Endodermal cell (in vitro differentiated cells): ENCODE data around the gene TRIM9. TPM values are rescaled to one million over a fixed set of nuclear protein-coding genes. Genes with fewer than 3 reads are reported as not detected.

ENCODE experiments used
- DNase-seq: peaks from one replicate; pipeline ENCODE4 v3.0.0-alpha.2; 2017
- H3K27ac ChIP-seq: 2 replicates; pipeline ENCODE4 v1.5.1; 2013; ENCODE audit warnings: mild to moderate bottlenecking, low read depth, low read length, moderate library complexity
- H3K27me3 ChIP-seq: 2 replicates; pipeline ENCODE4 v1.6.1; 2013; ENCODE audit warnings: mild to moderate bottlenecking, low read length, moderate library complexity; ENCODE audit not compliant: insufficient read depth, control insufficient read depth, poor library complexity, severe bottlenecking
- H3K36me3 ChIP-seq: 2 replicates; pipeline ENCODE4 v1.7.0; 2013; ENCODE audit warnings: mild to moderate bottlenecking, low read length, moderate library complexity; ENCODE audit not compliant: control insufficient read depth, insufficient read depth
- H3K4me1 ChIP-seq: one replicate; pipeline ENCODE4 v1.7.0; 2013; ENCODE audit warnings: low read length; ENCODE audit not compliant: control insufficient read depth, insufficient read depth
- H3K4me3 ChIP-seq: 2 replicates; pipeline ENCODE4 v1.5.1; 2013; ENCODE audit warnings: mild to moderate bottlenecking, low read length, moderate library complexity
- H3K9ac ChIP-seq: 2 replicates; pipeline ENCODE4 v1.6.1; 2013; ENCODE audit warnings: mild to moderate bottlenecking, low read length, moderate library complexity; ENCODE audit not compliant: poor library complexity, severe bottlenecking; ENCODE audit errors: extremely low read depth
- H3K9me3 ChIP-seq: 2 replicates; pipeline ENCODE4 v1.6.1; 2013; ENCODE audit warnings: mild to moderate bottlenecking, low read length, moderate library complexity; ENCODE audit not compliant: control insufficient read depth
- H3K27ac Mint-ChIP-seq: 2 replicates; pipeline ENCODE4 v1.8.0; 2020; ENCODE audit warnings: mixed read lengths
- H3K27me3 Mint-ChIP-seq: 2 replicates; pipeline ENCODE4 v1.8.0; 2021; ENCODE audit warnings: mild to moderate bottlenecking, mixed read lengths; ENCODE audit not compliant: insufficient read depth
- H3K36me3 Mint-ChIP-seq: 2 replicates; pipeline ENCODE4 v1.8.0; 2020; ENCODE audit warnings: low read depth, mixed read lengths
- H3K4me1 Mint-ChIP-seq: 2 replicates; pipeline ENCODE4 v1.8.0; 2020; ENCODE audit warnings: mixed read lengths
- H3K4me3 Mint-ChIP-seq: 2 replicates; pipeline ENCODE4 v1.8.0; 2020; ENCODE audit warnings: mild to moderate bottlenecking, moderate library complexity, mixed read lengths
- H3K9me3 Mint-ChIP-seq: 2 replicates; pipeline ENCODE4 v1.8.0; 2020; ENCODE audit warnings: mild to moderate bottlenecking, mixed read lengths
- WGBS, 2 experiments: methylation state at CpG; one replicate each; pipeline versions ENCODE4 v1.1.5 to v1.1.7; 2013; ENCODE audit warnings: missing lambda C conversion rate in 2 of 2, mixed read lengths in 1 of 2; ENCODE audit not compliant: insufficient coverage in 1 of 2, insufficient read length in 1 of 2; 5-methylcytosine and 5-hydroxymethylcytosine counted together
- total RNA-seq, 2 donors: library from RNA; stranded (reverse); fragmentation: NEBNext Ultra II Directional in 1 of 2; extraction: Animal tissue kit (Norgen Biotek cat#: 25700) in 1 of 2; gene quantifications; 2 replicates in 1 of 2; 3 replicates in 1 of 2; pipeline ENCODE4 v1.2.1, GENCODE V29; 2021
- TF ChIP-seq, protein P1 (sequence below): fragments of 200-600 bp; sonication (generic); conservative IDR thresholded peaks from 2 replicates; pipeline ENCODE4 v1.5.0; 2021; ENCODE audit warnings: antibody characterized with exemption, mild to moderate bottlenecking

TRIM9 gene
- total RNA-seq, 2 donors from 2014 or later: 0.81 to 0.82 TPM

GRCh38 chr14:51081209-51081608 lies 13.7 kb downstream of the TRIM9 start:
- no peak overlapping the region for H3K9ac ChIP-seq
- H3K4me3 ChIP-seq: no peak overlapping the region
- H3K4me1 Mint-ChIP-seq: no peaks in the 10 kb centered on the region
- no peaks in the 10 kb centered on the region for H3K9me3 Mint-ChIP-seq
- H3K4me3 Mint-ChIP-seq: no peak overlapping the region
- no peak overlapping the region for H3K27ac ChIP-seq
- H3K9me3 ChIP-seq: no peaks in the 10 kb centered on the region
- H3K36me3 ChIP-seq: no peaks in the 10 kb centered on the region
- TF ChIP-seq, protein P1, sequence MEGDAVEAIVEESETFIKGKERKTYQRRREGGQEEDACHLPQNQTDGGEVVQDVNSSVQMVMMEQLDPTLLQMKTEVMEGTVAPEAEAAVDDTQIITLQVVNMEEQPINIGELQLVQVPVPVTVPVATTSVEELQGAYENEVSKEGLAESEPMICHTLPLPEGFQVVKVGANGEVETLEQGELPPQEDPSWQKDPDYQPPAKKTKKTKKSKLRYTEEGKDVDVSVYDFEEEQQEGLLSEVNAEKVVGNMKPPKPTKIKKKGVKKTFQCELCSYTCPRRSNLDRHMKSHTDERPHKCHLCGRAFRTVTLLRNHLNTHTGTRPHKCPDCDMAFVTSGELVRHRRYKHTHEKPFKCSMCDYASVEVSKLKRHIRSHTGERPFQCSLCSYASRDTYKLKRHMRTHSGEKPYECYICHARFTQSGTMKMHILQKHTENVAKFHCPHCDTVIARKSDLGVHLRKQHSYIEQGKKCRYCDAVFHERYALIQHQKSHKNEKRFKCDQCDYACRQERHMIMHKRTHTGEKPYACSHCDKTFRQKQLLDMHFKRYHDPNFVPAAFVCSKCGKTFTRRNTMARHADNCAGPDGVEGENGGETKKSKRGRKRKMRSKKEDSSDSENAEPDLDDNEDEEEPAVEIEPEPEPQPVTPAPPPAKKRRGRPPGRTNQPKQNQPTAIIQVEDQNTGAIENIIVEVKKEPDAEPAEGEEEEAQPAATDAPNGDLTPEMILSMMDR: no peak
- 81 to 95% methylated on average over 3 to 4 of the region's 4 CpGs for WGBS, 2 experiments
- peaks cover 30% of the 10 kb centered on the region for H3K27me3 ChIP-seq
- peaks cover 40% of the 10 kb centered on the region for H3K27me3 Mint-ChIP-seq
- no peaks in the 10 kb centered on the region for H3K36me3 Mint-ChIP-seq
- H3K4me1 ChIP-seq: no peaks in the 10 kb centered on the region
- no peak overlapping the region for H3K27ac Mint-ChIP-seq
- no peak for DNase-seq

GRCh38 chr14:51080645-51081044 lies 14.3 kb downstream of the TRIM9 start:
- Histone ChIP-seq H3K4me3 (no peak overlapping the region), H3K9ac (no peak overlapping the region), H3K27me3 (peaks cover 34% of the 10 kb centered on the region), H3K9me3 (no peaks in the 10 kb centered on the region), H3K36me3 (no peaks in the 10 kb centered on the region), H3K27ac (no peak overlapping the region), H3K4me1 (no peaks in the 10 kb centered on the region)
- no peaks in the 10 kb centered on the region for H3K9me3 Mint-ChIP-seq
- H3K4me1 Mint-ChIP-seq: no peaks in the 10 kb centered on the region
- TF ChIP-seq, protein P1: no peak
- H3K27me3 Mint-ChIP-seq: peaks cover 43% of the 10 kb centered on the region
- no peak overlapping the region for H3K27ac Mint-ChIP-seq
- 86 to 100% methylated on average over 1 to 3 of the region's 3 CpGs for WGBS, 2 experiments
- H3K36me3 Mint-ChIP-seq: no peaks in the 10 kb centered on the region
- H3K4me3 Mint-ChIP-seq: no peak overlapping the region
- DNase-seq: no peak

GRCh38 chr14:51079489-51079888 lies 15.4 kb downstream of the TRIM9 start:
- DNase-seq: no peak
- H3K27ac Mint-ChIP-seq: no peak overlapping the region
- no peak overlapping the region for H3K9ac ChIP-seq
- H3K36me3 ChIP-seq: no peaks in the 10 kb centered on the region
- H3K36me3 Mint-ChIP-seq: no peaks in the 10 kb centered on the region
- H3K9me3 Mint-ChIP-seq: no peaks in the 10 kb centered on the region
- H3K4me1 ChIP-seq: no peaks in the 10 kb centered on the region
- H3K4me3 Mint-ChIP-seq: no peak overlapping the region
- WGBS, 2 experiments: 60 to 91% methylated on average over 1 of the region's 1 CpG
- H3K4me1 Mint-ChIP-seq: no peaks in the 10 kb centered on the region
- H3K27ac ChIP-seq: no peak overlapping the region
- no peak overlapping the region for H3K4me3 ChIP-seq
- H3K27me3 Mint-ChIP-seq: peaks cover 50% of the 10 kb centered on the region
- peaks cover 34% of the 10 kb centered on the region for H3K27me3 ChIP-seq
- no peaks in the 10 kb centered on the region for H3K9me3 ChIP-seq
- TF ChIP-seq, protein P1: no peak
